ENCODE measurements around the gene CENPQ. TPM values are rescaled to one million over a fixed set of nuclear protein-coding genes. Genes with fewer than 3 reads are reported as not detected.

Gene CENPQ
- total and polyA plus RNA-seq, 2 of the 8 experiments (the other 6 are each of a cell fraction or from before 2014, with no cell fraction given) = 9.4 to 19.6 TPM

DNA sequence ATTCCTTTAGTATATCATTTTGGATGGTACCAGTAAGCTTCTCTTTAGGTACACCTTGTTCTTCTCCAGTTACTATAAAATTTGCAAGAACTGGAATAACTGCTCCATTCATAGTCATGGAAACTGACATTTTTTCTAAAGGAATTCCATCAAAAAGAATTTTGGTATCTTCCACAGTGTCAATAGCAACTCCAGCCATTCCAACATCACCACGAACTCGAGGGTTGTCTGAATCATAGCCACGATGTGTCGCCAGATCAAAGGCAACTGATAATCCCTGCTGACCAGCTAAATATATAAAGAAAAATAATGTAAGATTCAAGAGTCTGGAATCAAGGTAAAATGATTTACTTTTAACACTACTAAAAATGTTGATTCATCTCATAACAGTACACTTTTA is 5.4 kb upstream of the CENPQ start (continued):
- TF ChIP-seq TEAD4 (IDR thresholded peaks at IDR 0.05; ENCODE audit: low read depth, low read length) (no peak), RAD21 (IDR thresholded peaks at IDR 0.05 in 1 of 2, conservative IDR thresholded peaks at IDR 0.05 in 1 of 2; ENCODE audit: low read depth in 2 of 2, low read length in 2 of 2) (no peak)
- TF ChIP-seq, protein P1, sequence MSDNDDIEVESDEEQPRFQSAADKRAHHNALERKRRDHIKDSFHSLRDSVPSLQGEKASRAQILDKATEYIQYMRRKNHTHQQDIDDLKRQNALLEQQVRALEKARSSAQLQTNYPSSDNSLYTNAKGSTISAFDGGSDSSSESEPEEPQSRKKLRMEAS (IDR thresholded peaks at IDR 0.05) = no peak

All from H1 (cell line).